Right lung (tissue), 5 donors: ENCODE measurements around the gene MPHOSPH10. TPM values are rescaled to one million over a fixed set of nuclear protein-coding genes. Genes with fewer than 3 reads are reported as not detected.
"Not testable (repeated sequence)": the region's sequence is repeated elsewhere in the genome, so short reads cannot be mapped to it uniquely, and the experiment has no call there.

Source experiments
- DNase-seq, 2 donors: peaks; one replicate each; pipeline ENCODE4 v3.0.0-alpha.2; 2013
- polyA plus RNA-seq, 5 donors: library from polyadenylated mRNA; unstranded; fragments of 120-200 nt; gene quantifications; one replicate each; pipeline versions ENCODE4 v1.2.1 to v1.2.3, GENCODE V29; 2013; ENCODE audit warnings: inconsistent platforms in 1 of 5, low replicate concordance in 1 of 5; ENCODE audit not compliant: insufficient read length in 5 of 5, insufficient read depth in 1 of 5

The MPHOSPH10 gene
- polyA plus RNA-seq, 5 donors: 45.2 to 57.9 (median 48.1) TPM

DNA sequence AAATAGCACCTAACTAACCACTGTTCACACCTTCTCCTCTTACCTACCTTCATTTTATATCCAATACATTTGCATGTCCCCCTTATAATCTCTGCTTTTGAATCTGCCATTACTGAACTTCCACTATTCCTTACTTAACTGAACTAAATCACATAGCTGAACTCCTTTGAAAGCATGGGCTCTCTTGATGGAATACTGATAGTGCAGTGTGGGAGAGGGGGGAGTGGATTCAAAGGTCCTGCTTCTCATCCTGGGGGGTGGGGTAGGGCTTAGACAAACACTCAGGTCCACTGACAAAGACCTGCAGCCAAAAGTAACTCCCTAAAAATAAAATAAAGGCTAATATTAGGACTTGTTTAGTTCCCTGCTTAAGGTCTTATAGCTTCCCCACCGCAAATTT, 9.0 kb upstream of the MPHOSPH10 start:
- DNase-seq: no peak

DNA sequence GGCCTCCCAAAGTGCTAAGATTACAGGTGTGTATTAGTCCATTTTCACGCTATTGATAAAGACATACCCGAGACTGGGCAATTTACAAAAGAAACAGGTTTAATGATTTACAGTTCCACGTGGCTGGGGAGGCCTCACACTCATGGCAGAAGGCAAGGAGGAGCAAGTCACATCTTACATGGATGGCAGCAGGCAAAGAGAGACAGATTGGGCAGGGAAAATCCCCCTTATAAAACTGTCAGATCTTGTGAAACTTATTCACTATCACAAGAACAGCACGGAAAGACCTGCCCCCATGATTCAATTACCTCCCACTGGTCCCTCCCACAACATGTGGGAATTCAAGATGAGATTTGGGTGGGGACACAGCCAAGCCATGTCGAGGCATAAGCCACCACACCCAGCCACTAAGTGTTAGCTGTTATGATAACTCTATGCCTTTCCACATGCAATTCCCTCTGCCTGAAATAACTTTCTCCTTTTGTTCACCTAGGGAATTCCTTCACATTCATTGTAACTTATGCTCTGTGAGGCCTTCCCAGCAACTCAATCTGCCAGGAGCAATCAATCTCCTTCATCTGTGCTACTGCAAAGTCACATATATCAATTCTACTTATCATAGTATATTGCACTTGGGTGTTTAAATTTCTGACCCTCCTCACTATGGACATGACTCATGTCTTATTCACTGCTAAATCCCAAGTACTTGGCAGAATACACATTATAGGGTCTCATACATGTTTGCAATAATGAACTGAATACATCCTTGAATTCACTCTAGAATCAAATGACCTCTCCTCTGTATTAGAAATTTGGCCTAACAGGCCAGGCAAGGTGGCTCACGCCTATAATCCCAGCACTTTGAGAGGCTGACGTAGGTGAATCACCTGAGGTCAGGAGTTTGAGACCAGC, 7.8 kb upstream of the MPHOSPH10 start:
- no peak for DNase-seq

DNA sequence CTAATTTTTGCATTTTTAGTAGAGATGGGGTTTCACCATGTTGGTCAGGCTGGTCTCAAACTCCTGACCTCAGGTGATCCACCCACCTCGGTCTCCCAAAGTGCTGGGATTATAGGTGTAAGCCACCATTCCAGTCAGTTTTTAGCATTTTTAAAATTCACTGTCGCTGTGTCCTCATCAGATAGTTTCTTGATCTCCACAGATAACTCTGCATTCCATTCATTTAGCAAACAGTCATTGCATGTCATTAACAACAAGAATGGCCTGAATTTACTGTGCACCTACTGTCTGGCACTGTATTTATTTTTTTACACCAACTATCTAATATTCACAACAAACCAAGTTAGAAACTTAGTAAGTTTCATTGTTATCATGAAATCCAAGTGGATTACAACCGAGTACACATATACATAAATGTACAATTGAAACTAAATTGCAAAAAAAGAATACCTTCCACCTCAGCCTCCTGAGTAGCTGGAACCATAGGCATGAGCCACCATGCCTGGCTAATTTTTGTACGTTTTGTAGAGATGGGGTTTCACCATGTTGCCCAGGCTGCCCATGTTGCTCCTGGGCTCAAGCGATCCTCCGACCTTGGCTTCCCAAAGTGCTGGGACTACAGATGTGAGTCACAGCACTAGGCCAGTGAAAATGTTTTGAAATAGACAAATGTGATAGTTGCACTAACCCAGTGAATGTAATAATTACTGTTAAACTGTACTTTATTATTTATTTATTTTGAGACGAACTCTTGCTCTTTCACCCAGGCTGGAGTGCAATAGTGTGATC, 4.7 kb upstream of the MPHOSPH10 start:
- DNase-seq: no peak

DNA sequence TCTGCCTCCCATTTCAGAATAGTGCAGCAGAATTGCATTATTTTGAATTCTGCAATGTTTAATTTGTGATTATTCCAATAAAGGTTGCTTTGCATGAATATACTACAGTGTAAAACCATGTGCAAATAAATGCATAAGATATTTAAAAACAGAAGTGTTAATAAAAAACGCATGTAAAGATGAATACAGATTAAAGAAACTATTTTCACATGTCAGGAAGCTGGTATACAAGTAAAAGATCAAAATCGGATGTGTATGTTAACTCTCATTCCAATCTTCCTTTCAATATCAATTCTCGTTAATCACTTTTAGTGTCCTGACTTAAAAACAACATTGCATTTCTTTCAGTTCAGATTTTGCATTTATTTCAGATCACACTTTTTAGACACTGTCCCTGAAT, 3.5 kb upstream of the MPHOSPH10 start:
- no peak for DNase-seq

GRCh38 chr2:71129114-71129901, 1.1 kb upstream of the MPHOSPH10 start:
- peak in 1 of 2 donors; percentile 2 for DNase-seq

DNA sequence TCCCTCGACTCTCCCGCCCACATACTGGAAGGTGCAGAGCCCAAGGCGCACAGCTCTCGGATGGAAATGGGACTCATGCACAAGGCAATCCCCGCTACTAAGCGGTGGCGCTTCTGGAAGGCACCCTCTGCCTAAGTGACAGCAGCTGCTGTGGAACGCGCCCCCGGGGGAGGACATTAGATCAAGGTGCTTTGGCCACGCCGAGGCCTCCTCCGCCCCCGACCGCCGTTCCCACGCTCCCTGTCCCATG, 607 bp upstream of the MPHOSPH10 start:
- no peak for DNase-seq

DNA sequence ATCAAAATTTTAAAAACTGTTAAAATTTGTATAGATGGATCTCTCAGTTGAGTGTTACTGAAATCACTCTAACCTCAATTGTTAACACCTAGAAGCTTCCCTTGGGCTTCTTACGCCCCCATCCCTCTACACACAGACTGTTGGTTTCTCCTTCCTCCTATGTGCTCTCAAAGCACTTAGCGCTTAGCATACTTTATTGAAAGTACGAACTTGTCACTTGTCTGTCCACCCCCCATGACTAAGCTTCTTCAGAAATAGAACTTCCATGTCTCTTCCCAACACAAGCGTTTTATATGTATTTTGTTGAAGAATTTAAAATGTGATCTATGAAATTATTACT, 441 bp downstream of the MPHOSPH10 start:
- DNase-seq: no peak

DNA sequence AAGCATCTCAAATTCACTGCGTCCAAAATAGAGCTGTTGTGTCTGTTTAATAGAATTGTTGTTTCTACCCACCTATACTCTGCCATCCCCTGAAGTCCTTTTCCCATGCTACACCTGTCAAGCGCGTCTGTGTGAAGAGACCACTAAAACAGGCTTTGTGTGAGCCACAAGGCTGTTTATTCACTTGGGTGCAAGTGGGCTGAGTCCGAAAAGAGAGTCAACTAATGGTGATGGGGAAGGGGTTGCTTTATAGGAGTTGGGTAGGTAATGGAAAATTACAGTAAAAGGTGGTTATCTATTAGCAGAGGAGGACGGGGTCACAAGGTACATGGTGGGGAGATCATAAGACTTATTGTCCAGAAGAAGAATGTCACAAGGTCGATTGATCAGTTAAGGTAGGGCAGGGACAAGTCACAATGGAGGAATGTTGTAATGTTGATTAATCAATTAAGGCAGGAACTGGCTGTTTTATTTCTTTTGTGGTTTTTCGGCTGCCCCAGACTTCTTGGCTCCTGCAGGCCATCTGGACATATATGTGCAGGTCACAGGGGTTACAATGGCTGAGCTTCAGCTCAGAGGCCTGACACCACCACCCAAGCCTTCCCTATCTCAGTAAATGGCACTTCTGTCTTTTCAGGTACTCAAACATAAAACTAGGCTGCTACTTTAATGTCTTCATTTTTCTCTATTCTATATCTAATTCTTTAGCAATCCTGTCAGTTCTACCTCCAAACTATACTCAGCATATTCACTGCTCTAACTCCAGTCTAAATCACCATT, 1.1 kb downstream of the MPHOSPH10 start:
- not testable (repeated sequence) for DNase-seq

DNA sequence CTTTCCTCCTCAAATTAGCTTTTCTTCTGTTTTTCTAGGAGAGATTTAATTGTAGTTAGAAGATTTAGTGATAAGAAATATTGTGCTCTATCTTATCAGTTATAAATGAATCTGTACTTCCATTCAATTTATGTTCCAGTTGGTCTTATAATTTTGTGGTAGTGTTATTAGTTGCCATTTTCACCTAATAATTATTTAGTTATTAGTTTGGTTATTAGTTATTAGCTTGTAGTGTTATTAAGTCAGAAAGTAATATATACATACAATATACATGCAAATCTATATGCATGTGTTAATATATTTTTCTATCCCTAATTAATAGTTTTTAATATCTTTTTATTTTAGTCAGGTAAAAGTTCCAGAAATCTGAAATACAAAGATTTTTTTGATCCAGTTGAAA, 3.2 kb downstream of the MPHOSPH10 start:
- DNase-seq: no peak

GRCh38 chr2:71136174-71136573, 5.7 kb downstream of the MPHOSPH10 start:
- no peak for DNase-seq

DNA sequence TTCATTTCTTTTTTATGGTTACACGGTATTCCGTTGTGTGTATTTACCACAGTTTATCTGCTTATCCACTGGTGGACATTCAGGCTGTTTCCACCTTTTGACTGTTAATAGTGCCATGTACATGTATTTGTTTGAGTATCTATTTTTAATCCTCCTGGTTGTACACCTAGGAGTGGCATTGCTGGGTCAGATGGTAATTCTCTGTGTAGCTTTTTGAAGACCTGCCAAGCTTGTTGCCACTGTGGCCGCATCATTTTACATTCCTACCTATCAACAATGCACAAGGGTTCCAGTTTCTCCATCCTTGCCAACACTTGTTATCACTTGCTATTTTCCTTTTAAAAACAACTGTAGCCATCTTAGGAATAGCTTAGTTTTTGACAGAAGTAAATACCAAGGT, 13.3 kb downstream of the MPHOSPH10 start:
- no peak for DNase-seq

DNA sequence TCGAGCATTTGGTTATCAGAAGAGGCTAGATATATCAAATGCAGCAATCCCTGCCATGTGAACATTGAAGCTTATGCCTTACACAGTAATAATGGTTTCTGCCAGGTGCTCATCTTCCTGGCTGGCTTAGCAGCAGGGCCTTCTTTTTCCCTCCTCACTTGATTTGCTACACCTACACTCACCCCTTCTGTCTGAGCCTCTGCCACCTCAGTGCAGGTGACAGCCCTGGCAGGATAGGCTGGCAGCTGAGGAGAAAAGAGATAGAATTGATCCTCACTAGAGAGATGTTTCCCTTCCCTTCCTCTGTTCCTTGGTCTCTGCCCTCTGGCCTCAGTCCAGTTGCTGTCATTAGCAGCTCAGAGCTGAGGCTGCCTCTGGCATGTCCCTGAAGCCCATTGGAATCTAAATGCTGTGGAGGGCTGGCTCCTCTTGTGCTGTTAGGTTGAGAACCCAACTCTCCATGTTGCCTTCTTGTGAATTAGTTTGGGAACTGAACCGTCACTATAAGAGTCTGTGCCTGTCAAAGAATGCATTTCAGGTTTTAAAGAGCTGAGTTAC, 18.2 kb downstream of the MPHOSPH10 start:
- DNase-seq: no peak

GRCh38 chr2:71150082-71150816, 19.8 kb downstream of the MPHOSPH10 start:
- no peak for DNase-seq

DNA sequence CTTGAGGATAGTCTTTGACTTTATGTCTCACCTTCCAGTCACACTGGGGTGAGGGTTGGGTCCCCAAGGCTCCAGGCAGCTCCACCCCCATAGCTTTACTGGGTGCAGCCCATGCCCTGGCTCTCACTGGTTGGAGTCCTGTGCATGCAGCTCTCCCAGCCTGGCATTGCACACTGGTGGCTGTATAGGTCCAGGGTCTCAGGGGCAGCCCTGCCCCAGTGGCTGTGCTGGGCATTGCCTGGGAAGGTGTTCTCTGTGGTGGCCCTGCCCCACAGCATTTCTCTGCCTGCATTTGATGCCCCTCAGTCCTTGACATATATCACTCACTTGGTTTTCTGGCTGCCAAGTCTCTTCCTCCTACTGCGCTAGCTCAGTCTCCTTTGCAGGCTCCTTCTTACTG, 21.2 kb downstream of the MPHOSPH10 start:
- no peak for DNase-seq

GRCh38 chr2:71153585-71154224, 23.3 kb downstream of the MPHOSPH10 start:
- DNase-seq: no peak

DNA sequence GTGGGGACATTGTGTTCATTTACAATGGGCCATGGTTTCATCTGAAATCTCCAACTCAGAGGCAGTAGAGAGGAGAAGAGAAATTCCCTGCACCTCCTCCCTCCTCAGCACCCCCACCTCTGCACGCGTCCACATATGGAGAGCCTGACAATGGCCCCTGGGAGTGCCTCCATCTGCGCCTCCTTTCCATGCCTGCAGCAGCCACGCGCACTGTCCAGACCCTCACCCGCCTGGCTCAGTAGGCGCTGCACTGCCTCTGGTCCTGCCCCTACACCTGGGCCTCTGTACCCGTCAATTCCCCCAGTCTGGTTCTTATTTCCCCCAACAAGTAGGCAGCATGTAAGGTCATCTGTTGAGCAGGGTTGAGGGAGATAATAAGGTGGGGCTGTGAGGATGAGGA, 23.8 kb downstream of the MPHOSPH10 start:
- DNase-seq: no peak

DNA sequence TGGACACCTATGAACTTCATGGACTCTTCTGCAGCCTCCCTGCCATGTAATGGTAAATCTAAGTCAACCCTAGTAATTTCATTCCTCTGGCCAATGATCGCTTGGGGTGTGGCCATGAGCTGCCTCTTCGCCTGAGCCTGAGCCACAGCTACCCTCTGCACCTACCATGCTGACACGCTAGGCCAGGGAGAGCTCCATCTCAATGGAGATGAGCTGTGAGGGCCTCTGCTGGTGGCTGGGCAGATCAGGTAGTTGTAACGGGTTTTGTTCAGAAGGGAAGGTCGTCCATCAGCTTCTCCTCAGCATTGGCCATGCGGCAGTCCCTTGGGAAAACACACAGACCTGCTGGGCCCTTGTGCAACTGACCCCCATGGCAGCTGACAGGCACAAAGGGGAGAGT, 24.4 kb downstream of the MPHOSPH10 start:
- no peak for DNase-seq

GRCh38 chr2:71155846-71156245, 25.4 kb downstream of the MPHOSPH10 start:
- DNase-seq: no peak

DNA sequence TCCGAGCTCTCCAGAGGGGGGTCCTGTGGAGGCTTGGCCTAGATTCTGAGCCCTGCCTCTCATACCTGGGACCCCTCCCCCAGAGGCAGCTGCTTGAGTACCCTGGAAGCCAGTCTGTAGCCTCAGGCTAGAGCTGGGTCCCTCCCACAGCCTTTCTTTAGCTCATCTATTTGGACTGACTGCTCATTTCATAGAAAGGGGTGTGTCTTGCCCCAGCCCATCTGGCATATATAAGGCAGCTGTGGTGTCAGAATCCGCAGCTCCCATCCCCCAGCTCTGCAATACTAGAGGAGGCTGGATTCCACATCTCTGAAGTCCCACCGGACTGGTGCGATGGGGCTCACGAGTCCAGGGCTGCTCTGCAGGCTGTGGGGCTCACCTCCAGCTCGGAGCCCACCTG, 26.1 kb downstream of the MPHOSPH10 start:
- peak; percentile 41 to 57 for DNase-seq

DNA sequence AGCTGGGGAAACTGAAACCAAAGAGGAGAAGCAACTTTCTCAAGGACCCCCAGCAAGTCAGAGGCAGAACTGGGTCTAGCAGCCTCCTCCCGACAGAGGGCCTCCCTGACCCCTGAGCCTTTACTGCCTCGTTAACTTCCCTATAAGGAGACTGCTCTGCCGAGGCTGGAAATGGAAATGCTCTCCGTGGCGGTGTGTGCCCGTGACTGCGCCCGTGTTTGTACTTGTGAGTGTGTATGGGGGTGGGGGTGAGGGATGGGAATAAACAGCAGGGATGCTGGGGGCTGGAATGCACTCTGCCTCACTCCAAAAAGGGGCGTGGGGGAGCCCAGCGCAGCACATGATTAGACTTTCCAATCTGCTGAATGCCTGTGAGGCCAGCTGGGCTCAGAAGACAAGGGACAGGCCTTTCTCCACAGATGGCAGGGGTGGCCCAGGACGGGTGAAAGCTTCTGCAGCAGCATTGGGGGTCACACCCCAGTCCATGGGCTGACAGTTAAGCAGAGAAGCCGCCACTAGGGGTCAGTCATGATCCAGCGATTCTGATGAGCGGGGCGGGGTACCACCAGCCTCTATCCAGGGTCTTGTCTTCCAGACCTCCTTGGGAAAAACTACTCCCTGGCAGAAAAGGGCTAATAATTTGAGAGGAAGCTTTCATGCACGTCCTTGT, 26.8 kb downstream of the MPHOSPH10 start:
- peak; percentile 17 to 33 for DNase-seq
